ENCODE data around the gene MUSK. TPM values are rescaled to one million over a fixed set of nuclear protein-coding genes. Genes with fewer than 3 reads are reported as not detected.

Gene MUSK
- total RNA-seq, 1 experiment from 2014 or later: not detected

DNA sequence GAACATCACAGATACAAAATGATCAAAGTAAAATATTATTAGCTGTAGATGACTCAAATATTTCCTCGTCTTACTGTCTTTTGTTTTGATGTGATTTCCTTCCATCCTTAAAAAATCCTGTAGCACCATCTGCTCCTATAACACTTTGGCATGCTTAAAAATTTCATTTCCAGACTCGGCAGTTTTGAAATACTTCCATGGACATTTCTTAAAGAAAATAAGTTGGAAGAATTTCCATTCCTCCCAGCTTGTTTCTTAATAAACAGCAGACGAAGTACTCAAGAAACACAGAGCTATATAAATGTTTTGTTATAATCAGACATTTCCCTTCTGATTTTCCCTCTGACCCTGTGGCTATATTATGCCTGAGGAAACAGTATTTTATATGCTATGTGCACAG is 47.9 kb upstream of the MUSK start:
- H3K36me3 ChIP-seq (ENCODE audit: control insufficient read depth, insufficient read depth, low read length): no peaks in the 10 kb centered on the region
- ChIA-PET CTCF (no interaction called here), POLR2A (no interaction called here)
- H3K27me3 ChIP-seq (ENCODE audit: control insufficient read depth, insufficient read depth, low read length): 0 out of 2 replicates have a peak, but pooled peaks cover 5% of the 10 kb centered on the region
- no peak for ATAC-seq
- no peak overlapping the region for H3K4me3 ChIP-seq (ENCODE audit: low read depth in 2 of 2, low read length in 2 of 2)
- no peak for DNase-seq (ENCODE audit: low read depth, low spot score)
- intact Hi-C loops (cut with micrococcal nuclease; ENCODE audit: unreplicated experiment) (loop anchor here (5.0 kb wide), 2 partner anchors 193 to 438 kb away; no protein-coding TSS in a partner anchor), in situ Hi-C loops (cut with HindIII; ENCODE audit: low pct_unique_long_range_greater_than_20kb, low sequenced_read_pairs) (no loop called here)
- TF ChIP-seq POLR2AphosphoS5 (IDR thresholded peaks at IDR 0.05; ENCODE audit: low read depth, low read length): no peak
- no peak for TF ChIP-seq TCF7L2 (IDR thresholded peaks at IDR 0.05; ENCODE audit: low read depth, low read length)
- TF ChIP-seq, protein P1, sequence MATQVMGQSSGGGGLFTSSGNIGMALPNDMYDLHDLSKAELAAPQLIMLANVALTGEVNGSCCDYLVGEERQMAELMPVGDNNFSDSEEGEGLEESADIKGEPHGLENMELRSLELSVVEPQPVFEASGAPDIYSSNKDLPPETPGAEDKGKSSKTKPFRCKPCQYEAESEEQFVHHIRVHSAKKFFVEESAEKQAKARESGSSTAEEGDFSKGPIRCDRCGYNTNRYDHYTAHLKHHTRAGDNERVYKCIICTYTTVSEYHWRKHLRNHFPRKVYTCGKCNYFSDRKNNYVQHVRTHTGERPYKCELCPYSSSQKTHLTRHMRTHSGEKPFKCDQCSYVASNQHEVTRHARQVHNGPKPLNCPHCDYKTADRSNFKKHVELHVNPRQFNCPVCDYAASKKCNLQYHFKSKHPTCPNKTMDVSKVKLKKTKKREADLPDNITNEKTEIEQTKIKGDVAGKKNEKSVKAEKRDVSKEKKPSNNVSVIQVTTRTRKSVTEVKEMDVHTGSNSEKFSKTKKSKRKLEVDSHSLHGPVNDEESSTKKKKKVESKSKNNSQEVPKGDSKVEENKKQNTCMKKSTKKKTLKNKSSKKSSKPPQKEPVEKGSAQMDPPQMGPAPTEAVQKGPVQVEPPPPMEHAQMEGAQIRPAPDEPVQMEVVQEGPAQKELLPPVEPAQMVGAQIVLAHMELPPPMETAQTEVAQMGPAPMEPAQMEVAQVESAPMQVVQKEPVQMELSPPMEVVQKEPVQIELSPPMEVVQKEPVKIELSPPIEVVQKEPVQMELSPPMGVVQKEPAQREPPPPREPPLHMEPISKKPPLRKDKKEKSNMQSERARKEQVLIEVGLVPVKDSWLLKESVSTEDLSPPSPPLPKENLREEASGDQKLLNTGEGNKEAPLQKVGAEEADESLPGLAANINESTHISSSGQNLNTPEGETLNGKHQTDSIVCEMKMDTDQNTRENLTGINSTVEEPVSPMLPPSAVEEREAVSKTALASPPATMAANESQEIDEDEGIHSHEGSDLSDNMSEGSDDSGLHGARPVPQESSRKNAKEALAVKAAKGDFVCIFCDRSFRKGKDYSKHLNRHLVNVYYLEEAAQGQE (IDR thresholded peaks at IDR 0.05; ENCODE audit: insufficient read depth in 1 of 2, low read depth in 2 of 2, low read length in 1 of 2): no peak
- no peak for TF ChIP-seq SIN3A (IDR thresholded peaks at IDR 0.05; ENCODE audit: borderline replicate concordance, insufficient read depth, low read depth, low read length)
- no TSS peak for BruUV-seq (replicated peaks)
- H3K9me3 ChIP-seq (ENCODE audit: control insufficient read depth, insufficient read depth, low read depth, low read length): no peaks in the 10 kb centered on the region
- H3K4me1 ChIP-seq (ENCODE audit: control insufficient read depth, insufficient read depth, low read length): no peaks in the 10 kb centered on the region
- H3K27ac ChIP-seq (ENCODE audit: low read length): no peak overlapping the region

DNA sequence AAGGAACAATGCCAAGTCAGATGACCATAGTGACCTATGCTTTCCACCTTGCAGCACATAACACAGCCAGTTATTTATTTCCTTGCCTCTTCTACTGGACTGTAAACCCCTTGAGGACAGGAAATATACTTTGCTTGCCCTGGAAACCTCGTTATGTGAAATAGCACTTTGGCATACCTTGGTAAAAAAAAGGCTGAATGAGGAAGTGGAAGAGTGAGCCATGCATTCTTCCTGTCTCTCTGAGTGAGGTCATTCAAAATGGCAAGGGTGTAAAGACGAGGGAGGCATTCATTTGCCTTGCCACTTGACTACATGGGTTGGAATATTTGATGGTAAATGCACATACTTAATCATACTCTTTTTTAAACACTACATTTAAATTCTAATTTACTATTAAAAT is 46.2 kb upstream of the MUSK start:
- ATAC-seq (no peak), DNase-seq (ENCODE audit: low read depth, low spot score) (no peak)
- TF ChIP-seq SIN3A (IDR thresholded peaks at IDR 0.05; ENCODE audit: borderline replicate concordance, insufficient read depth, low read depth, low read length) (no peak), POLR2AphosphoS5 (IDR thresholded peaks at IDR 0.05; ENCODE audit: low read depth, low read length) (no peak), TCF7L2 (IDR thresholded peaks at IDR 0.05; ENCODE audit: low read depth, low read length) (no peak)
- TF ChIP-seq, protein P2, sequence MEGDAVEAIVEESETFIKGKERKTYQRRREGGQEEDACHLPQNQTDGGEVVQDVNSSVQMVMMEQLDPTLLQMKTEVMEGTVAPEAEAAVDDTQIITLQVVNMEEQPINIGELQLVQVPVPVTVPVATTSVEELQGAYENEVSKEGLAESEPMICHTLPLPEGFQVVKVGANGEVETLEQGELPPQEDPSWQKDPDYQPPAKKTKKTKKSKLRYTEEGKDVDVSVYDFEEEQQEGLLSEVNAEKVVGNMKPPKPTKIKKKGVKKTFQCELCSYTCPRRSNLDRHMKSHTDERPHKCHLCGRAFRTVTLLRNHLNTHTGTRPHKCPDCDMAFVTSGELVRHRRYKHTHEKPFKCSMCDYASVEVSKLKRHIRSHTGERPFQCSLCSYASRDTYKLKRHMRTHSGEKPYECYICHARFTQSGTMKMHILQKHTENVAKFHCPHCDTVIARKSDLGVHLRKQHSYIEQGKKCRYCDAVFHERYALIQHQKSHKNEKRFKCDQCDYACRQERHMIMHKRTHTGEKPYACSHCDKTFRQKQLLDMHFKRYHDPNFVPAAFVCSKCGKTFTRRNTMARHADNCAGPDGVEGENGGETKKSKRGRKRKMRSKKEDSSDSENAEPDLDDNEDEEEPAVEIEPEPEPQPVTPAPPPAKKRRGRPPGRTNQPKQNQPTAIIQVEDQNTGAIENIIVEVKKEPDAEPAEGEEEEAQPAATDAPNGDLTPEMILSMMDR (IDR thresholded peaks at IDR 0.05): no peak
- TF ChIP-seq, protein P1 (IDR thresholded peaks at IDR 0.05; ENCODE audit: insufficient read depth in 1 of 2, low read depth in 2 of 2, low read length in 1 of 2): no peak
- Histone ChIP-seq H3K27ac (ENCODE audit: low read length) (no peak overlapping the region), H3K27me3 (ENCODE audit: control insufficient read depth, insufficient read depth, low read length) (0 out of 2 replicates have a peak, but pooled peaks cover 5% of the 10 kb centered on the region), H3K4me1 (ENCODE audit: control insufficient read depth, insufficient read depth, low read length) (no peaks in the 10 kb centered on the region), H3K36me3 (ENCODE audit: control insufficient read depth, insufficient read depth, low read length) (no peaks in the 10 kb centered on the region), H3K4me3 (ENCODE audit: low read depth in 2 of 2, low read length in 2 of 2) (no peak overlapping the region), H3K9me3 (ENCODE audit: control insufficient read depth, insufficient read depth, low read depth, low read length) (no peaks in the 10 kb centered on the region)
- intact Hi-C loops (cut with micrococcal nuclease; ENCODE audit: unreplicated experiment): loop anchor here (5.0 kb wide), 2 partner anchors 195 to 440 kb away; no protein-coding TSS in a partner anchor
- in situ Hi-C loops (cut with HindIII; ENCODE audit: low pct_unique_long_range_greater_than_20kb, low sequenced_read_pairs): no loop called here
- POLR2A ChIA-PET: interaction anchor here (0.6 kb wide), 1 partner anchor 844 kb away, joined by 10 read pairs; no protein-coding TSS in a partner anchor
- CTCF ChIA-PET: no interaction called here
- BruUV-seq (replicated peaks): no TSS peak

All from Panc1 (cell line).